ENCODE measurements around the gene RAB3IL1.

Gene RAB3IL1

DNA sequence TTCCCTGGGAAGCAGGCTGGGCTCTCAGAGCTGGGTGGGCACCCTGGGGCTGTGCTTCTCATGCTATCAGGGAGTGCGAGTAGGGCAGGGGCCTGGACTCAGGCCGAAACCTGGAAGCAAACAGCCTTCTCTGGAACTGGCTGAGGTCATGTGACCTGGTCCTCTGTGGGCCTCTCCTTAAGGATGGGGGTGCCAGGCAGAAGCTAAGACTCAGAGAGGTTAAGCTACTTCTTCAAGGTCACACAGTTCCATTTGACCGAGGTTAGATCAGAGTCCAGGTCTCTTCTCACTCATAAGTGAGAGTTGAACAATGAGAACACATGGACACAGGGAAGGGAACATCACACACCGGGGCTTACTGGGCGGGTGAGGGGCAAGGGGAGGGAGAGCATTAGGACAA lies 33.4 kb downstream of the RAB3IL1 start:
- no peak for DNase-seq

DNA sequence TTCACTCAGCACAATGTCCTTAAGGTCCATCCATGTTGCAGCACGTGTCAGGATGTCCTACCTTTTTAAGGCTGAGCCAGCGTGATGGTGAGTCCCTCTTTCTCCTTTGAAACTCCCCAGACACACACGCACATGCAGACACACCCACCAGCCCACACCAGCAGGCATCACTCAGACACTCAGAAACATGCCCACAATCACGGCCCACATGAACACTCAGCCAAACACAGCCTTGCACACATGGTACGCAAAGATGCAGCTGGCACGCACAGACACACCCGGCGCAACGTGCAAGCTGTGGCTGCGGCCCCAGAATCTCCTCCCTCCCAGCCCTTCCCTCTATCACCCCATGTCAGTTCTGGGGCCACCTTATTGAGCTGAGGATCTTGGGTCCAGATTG lies 34.0 kb downstream of the RAB3IL1 start:
- no peak for DNase-seq

DNA sequence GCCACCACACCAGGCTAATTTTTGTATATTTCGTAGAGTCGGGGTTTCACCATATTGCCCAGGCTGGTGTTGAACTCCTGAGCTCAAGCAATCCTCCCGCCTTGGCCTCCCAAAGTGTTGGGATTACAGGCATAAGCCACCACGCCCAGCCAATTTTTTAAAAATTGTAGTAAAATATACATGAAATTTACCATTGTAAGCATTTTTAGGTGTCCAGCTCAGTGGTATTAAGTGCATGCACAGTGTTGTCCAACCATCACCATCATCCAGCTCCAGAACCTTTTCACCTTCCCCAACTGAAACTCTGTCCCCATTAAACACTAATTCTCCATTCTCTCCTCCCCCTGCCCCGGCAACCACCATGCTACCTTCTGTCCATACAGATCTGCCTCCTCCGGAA lies 34.5 kb downstream of the RAB3IL1 start:
- DNase-seq = no peak

DNA sequence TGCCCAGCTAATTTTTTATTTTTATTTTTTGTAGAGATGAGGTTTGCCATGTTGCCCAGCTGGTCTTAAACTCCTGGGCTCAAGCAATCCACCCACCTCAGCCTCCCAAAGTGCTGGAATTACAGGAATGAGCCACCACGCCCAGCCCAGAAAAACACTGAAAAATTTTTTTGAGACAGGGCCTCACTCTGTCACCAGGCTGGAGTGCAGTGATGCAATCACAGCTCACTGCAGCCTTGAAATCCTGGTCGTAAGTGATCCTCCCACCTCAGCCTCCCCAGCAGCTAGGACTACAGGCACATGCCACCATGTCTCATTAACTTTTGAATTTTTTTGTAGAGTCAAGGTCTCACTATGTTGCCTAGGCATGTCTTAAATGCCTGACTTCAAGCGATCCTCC lies 35.1 kb downstream of the RAB3IL1 start:
- peak; percentile 62 for DNase-seq

DNA sequence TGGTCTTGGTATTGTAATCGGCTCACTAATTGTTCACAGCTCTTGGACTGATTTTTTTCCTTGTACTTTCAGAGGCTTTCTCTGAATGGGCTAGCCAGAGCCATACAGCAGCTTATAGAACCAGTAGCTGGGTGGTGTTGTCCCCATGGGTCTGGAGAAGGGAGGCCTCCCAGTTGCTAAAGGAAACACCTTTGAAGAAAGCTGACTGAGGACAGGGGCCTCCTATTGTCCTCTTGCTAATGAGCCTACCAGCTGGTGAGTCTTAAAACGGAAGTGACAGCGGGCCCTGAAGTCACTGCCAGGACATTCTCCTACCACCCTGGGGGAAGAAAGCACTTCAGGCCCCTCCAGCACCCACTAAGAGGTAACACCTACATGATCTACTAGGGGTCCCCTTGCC lies 36.0 kb downstream of the RAB3IL1 start:
- DNase-seq = no peak

DNA sequence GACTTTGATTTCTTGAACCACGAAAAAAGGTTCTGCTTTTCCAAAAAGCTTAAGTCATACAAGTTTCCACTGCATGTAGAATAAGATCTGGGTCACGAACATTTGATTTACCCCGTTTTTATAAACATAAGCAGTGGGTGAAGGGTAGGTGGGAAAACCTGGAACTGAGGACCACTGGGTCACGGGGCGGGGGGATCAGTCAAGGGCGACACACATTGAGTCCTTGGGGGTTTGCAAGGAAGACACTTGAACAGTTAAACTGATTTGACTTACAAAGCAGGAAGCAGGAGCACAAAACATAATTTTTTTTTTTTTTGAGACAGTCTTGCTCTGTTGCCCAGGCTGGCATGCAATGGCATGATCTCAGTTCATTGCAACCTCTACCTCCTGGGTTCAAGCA lies 36.9 kb downstream of the RAB3IL1 start:
- DNase-seq = no peak

DNA sequence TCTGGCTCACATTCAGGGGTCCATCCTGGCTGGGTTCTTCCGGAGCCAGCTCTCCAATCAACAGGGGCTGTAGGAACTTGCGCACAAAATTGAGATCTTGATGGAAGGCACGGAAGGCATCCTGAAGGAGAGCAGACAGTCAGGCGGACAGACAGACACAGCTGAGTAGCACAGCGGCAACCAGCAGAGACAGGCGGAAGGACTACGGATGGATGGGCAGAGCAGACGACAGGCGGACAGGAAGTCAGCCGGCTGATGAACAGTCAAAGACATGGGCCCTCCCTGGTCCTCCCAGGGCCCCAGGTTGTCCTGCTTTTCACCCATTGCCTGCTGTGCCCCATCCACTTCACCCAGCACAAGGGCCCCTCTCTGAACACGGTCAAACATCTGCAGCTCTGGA lies 37.3 kb downstream of the RAB3IL1 start:
- DNase-seq = no peak

DNA sequence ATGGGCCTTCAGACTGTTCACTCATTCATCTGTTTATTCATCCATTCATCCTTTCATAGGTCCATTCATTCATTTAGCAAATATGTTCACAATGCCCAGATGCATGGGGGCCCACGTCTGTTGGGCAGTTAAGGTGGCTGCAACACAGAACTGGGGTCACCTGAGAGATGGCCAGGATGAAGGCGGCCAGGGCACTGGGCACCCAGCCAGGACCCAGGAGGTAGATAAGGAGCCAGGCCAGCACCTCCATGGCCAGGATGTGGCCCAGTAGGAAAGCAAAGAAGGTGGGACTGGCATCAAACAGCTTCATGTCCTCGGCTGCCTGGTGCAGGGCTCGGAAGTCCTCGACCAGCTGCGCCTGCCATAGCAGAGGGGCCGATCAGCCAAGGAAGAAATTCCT lies 38.2 kb downstream of the RAB3IL1 start:
- DNase-seq = no peak

DNA sequence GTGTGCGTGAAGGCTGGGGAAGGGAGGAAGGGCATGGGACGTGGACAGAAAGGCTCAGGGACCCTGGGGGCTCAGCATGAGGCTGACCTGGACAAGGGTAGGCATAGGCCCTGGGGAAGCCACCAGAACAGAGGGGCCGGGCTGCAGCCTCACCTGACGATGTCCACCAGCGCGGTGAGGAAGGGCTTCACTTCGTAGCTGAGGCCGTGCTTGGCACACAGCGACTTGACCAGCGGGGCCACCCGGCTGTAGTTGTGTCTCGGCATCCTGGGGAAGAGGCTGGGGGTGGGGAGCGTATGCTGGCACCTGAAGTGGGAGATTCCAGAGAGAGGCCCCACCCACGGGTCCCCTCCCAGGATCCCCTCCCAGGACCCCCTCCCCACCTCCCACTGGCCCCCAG lies 41.7 kb downstream of the RAB3IL1 start:
- DNase-seq = no peak

DNA sequence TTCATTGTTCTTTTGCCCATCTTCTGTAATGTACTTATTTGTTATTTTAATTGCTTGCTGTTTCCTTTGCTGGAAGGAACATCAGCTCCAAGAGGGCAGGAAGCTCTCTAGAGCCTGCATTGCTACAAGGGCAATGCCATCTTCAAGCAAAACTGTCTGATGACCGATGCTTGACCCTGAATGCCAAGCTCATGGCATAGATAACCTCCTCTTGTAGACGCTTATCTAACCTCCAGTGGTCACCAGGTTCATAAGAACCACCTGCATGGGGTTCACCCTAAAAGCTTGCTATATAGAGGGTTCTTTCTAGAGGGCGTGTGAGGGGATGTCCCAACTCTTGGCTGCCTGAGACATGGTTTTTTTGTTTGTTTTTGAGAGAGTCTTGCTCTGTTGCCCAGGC lies 42.5 kb downstream of the RAB3IL1 start:
- no peak for DNase-seq

DNA sequence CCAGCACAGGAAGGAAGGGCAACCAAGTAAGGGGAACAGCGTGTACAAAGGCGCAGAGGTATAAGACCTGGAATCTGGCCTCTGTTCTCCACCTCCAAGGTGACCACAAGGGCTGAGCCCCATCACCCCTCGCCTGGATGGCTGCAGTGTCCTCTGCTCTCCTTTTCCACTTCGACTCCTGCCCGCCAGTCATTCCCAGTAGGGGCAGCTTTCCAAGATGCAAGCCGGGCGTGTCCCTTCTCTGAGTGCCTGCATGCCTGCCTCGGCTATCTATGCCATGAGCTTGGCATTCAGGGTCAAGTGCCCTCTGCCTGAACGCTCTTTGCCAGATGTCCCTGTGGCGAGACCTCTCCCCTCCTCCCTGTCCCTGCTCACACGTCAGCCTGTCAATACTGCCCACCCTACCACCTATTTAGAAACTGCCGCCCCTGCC lies 43.0 kb downstream of the RAB3IL1 start:
- no peak for DNase-seq

DNA sequence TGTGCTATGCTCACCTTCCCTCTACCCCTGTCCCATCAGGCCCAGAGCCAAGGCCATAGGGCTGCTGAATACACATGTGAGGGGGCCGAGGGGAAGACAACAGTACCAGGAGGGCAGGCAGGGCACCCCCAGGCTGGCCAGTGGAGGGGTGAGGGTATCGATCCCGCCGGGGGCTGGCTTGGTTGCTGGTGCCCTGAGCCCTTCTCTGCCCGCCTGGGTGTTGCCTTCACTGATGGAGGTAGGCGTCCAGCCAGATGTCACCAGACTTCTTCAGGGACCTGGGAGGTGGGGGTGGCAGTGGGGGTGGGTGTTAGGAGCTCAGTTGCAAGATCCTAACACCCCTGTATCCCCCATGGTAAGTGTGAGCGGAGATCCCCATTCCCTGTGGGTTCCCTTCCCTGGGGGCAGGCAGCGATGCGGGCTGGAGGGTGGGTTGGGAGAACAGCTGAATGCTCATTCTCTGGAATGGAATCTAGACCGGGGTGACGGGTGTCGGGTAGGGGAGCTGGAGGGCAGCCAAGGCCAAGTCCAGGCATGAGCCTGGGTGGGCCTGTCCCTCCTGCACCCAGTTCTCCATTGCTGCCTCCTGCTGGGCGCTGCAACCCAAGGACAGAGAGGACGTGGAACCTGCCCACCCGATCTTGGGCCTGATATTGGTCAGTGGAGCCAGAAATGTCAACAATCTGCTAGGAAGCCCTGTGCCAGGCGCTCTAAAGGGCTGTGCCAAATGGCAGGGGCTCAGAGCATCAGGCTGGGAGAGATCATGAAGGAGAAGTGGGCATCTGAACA lies 43.6 kb downstream of the RAB3IL1 start:
- no peak for DNase-seq

DNA sequence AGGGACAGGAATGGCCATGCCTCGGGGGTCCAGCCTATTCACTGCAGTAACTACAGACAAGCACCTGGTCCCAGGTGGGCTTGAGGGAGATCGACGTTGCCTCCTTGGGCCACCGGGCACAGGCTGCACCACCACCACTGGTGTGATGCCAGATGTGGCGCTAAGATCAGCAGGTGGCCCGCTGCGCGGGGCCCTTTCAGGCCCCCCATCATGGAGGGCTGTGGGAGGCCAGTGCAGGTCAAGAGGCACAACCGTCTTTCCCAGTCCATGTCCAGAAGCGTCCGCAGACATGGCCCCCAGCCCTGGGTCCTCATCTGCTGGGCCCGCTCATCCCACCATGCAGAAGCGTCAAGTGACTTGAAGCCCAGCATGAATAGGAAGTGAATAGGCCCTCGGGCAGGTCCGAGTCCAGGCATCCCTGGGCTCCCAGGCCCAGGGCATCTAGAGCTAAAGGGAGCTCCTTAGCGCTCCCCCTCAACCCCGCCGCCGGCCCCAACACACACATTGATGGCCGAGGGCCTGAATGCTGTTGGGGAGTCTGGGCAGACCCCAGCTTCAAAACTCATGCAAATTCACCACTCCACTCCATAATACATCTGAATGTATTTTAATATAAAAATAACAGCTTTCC lies 44.3 kb downstream of the RAB3IL1 start:
- no peak for DNase-seq

DNA sequence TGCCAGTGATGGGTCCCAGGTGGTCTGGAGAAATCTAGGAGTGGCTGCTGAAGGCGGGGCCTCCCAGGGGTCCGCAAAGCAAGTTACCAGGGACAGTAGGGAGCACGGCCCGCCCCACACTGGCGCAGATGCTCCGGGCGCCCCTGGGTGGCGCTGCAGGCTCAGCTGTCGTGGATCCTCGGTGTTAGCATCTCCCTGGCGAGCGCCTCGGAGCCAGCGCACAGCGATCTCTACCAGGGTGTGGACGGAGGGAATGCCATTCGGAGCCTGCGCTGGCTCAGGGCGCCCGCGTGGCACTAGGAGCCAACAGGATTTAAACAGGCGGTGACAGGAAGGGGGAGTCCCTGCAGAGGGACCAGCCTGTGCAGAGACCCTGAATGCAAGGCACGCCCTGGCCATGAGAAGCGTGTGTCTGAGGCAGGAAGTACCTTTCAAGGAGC lies 46.2 kb downstream of the RAB3IL1 start:
- DNase-seq = peak; percentile 86

DNA sequence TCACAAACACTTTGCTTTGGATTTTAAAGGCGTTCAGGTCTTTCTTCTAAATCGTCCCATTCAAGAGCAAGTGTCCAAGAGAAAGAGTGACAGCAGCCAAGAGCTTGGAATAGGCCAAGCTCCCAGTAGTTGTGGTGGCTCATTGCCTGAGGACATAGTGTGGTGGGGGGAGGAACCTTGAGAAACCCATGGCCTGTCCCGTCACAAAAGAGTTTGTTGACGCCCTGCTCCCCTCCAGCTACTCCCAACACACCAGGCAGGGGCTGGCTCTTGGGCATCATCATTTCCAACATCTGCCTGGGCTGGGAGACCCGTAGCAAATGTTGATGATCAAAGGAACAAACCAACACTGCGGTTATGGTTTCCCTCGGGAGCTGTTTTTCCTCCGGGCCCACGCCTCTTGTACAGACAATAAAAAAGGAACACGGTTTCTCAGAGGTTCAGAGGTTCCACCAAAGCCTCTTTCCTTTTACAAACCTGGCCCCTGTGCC lies 46.8 kb downstream of the RAB3IL1 start:
- DNase-seq = peak; percentile 34

DNA sequence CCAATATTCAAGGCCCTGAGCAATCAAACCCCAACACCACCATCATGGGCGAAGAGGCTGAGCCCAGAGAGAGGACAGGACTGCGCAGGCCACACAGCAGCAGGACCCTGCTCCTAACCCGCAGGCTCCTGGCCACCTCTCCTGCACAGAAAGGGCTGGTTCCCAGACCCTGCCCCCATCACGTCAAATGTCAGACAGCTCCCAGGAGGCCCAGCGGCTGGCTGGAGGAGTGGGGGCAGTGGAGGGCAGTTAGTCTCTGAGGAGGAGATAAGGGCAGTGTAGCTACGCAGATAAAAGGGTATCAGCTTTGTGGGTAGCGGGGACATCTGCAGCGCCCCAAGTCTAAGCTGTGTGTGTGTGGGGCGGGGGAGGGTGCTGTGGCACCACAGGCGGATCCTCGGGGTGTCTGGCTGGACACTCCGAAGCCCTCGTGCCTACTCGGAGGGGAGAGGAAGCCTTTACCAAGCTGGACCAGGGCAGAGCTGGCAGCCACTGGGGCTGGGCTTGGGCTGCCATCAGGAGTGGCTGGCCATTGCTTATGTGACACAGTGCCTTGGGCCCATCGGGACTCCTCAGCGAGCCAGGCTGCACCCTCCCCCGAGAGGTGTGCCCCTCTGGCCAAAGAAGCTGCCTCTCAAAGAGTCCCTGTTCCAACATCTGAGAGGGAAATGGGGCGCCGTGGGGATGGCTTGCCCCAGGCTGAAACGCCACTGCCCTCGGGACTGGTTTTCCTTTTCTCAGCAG lies 47.5 kb downstream of the RAB3IL1 start:
- no peak for DNase-seq

DNA sequence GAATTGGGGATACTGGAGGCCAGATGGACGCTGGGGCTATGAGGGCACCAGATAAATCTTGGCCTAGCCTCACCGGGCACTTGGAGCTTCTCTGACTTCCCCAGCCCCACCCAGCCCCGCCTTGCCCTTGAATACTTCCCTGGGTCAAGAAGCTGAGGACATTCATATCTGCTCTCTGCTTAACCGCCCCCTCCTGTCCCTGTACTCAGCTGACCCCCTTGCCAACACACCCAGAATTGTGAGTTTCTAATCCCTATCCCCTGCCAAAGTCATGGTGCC lies 48.0 kb downstream of the RAB3IL1 start:
- no peak for DNase-seq

DNA sequence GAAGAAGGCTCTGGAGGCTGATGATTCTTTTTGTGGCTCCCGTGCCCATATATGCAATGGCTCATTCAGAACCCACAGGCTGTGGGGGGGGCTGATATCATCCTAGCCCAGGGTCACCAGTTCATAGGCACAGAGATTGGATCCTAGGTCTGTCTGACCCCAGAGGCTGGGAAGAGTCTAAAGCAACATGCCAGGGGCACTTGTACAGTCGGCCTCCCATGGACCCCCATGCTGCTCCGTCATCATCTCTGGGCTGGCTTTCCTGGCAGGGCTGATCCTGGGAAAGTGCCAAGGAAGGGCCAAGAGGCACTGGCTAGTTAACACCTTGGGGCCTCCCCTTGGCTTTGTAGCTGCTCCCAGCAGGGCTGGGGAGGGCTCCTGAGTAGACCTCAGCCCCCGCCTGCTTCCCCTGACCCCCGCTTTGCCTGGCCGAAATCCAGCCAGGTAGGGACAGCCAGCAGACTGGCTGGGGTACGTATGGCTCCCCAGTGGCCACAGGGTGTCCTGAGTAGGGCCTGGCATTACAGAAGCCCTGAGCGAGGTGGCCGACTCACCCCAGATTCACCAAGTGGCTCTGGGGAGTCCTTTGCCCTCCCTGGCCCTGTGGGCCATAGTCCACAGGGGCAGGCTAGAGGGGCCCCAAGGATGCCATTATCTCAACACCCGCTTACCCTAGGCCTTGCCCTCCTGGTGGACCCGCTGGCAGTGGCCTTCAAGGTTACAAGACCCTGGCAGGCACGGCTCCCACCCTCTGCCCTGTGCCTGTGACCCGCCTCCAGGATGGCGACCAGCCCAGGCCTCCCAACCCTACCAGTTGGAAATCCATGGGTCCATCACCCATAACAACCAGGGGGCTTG lies 48.6 kb downstream of the RAB3IL1 start:
- no peak for DNase-seq

DNA sequence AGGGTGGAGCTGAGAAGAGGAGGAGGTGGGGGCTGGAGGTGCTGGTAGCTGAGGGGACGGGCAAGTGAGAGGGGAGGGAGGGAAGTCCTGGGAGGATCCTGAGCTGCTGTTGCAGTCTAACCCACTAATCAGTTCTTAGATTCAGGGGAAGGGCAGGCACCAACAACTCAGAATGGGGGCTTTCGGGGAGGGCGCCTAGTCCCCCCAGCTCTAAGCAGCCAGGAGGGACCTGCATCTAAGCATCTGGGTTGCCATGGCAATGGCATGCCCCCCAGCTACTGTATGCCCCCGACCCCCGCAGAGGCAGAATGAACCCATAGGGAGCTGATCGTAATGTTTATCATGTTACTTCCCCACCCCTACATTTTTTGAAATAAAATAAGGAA lies 50.4 kb downstream of the RAB3IL1 start:
- no peak for DNase-seq

DNA sequence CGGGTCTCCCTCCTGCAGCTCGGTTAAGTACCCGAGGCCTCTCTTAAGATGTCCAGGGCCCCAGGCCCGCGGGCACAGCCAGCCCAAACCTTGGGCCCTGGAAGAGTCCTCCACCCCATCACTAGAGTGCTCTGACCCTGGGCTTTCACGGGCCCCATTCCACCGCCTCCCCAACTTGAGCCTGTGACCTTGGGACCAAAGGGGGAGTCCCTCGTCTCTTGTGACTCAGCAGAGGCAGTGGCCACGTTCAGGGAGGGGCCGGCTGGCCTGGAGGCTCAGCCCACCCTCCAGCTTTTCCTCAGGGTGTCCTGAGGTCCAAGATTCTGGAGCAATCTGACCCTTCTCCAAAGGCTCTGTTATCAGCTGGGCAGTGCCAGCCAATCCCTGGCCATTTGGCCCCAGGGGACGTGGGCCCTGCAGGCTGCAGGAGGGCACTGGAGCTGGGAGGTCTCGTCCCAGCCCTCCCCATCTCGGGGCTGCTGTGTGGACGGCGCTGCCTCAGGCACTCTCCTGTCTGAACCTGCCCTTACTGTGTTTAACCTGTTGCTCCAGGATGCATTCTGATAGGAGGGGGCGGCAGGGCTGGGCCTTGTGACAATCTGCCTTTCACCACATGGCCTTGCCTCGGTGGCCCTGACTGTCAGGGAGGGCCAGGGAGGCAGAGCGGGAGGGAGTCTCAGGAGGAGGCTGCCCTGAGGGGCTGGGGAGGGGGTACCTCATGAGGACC lies 51.0 kb downstream of the RAB3IL1 start:
- no peak for DNase-seq

DNA sequence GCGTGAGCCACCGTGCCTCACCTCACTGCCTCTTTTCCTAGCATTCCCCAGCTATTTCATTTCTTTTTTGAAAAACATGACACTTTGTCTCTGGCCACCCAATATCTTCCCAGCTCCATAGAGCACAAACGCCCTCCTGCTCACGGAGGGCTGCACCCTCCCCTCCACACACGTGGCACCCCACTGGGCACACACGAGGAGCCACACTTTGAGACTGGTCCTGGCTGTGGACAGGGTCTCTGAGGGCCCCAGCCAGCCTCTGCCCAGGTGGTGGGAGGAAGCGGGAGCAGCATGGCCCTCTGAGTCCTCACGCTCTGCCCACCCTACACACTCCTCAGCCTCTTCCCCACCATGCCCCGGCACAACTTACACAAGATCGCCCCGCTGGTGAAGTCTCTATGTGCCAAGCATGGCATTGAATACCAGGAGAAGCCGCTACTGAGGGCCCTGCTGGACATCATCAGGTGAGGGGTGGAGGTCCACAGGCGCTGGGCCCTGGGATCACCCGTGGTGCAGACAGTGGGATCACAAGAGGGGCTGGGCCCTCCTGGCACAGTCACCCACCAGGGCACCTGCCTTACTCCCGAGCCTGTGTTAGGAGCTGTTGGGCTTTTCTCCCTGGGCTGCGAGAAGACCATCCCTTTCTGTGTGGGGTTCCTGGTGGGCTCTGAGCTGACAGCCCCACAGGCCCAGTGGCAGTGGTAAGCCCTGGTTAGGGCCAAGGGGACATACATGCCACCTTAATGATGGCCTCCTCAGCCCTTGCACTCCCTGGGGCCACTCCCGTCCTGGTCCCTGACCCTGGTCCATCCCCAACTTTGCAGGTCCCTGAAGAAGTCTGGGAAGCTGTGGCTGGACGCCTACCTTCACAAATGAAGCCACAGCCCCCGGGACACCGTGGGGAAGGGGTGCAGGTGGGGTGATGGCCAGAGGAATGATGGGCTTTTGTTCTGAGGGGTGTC lies 52.3 kb downstream of the RAB3IL1 start:
- no peak for DNase-seq

Data from fibroblast of skin of scalp (primary cell).